ENCODE measurements around the gene CEP78.

CEP78 gene

GRCh38 chr9:78311886-78312524 lies 76.1 kb downstream of the CEP78 start:
- Histone ChIP-seq H2BK15ac (replicated peaks; ENCODE audit: low read depth) (no peak overlapping the region), H2BK120ac (ENCODE audit: low read depth, low read length) (no peak overlapping the region), H3K27me3 (ENCODE audit: insufficient read depth, low read length, poor library complexity) (no peaks in the 10 kb centered on the region), H3K27ac (ENCODE audit: low read depth, low read length) (no peak overlapping the region), H3K23ac (ENCODE audit: low read length) (no peak overlapping the region), H3K79me1 (ENCODE audit: low read length) (peaks cover 18% of the 10 kb centered on the region), H3K79me2 (ENCODE audit: control insufficient read depth, insufficient read depth, low read length) (peaks cover 18% of the 10 kb centered on the region), H3K4me1 (ENCODE audit: control insufficient read depth, low read depth, low read length) (no peaks in the 10 kb centered on the region), H3K4ac (ENCODE audit: low read depth, low read length) (no peak overlapping the region), H2AK5ac (ENCODE audit: low read length) (no peak overlapping the region), H3K36me3 (ENCODE audit: control insufficient read depth, insufficient read depth, low read length) (peaks cover 29% of the 10 kb centered on the region), H3K9ac (ENCODE audit: low read length) (no peak overlapping the region), H4K5ac (ENCODE audit: low read length) (no peak overlapping the region), H2BK5ac (ENCODE audit: low read length) (no peak overlapping the region), H3K18ac (ENCODE audit: low read length) (no peak overlapping the region), H3K4me3 (ENCODE audit: low read length) (no peak overlapping the region), H4K8ac (ENCODE audit: low read depth, low read length) (no peak overlapping the region), H3K56ac (ENCODE audit: low read length) (no peak overlapping the region), H3K4me2 (ENCODE audit: low read length) (no peak overlapping the region)
- DNase-seq, result no peak
- no CpG with 5 or more reads among the region's 9 CpGs for WGBS (ENCODE audit: extremely low coverage, insufficient coverage, low lambda C conversion rate)

- no peak overlapping the region for H3K4me3 ChIP-seq (ENCODE audit: low read length)
- H2AK5ac ChIP-seq (ENCODE audit: low read length), result no peak overlapping the region
- peaks cover 21% of the 10 kb centered on the region for H3K79me1 ChIP-seq (ENCODE audit: low read length)
- no peak overlapping the region for H3K56ac ChIP-seq (ENCODE audit: low read length)
- peaks cover 14% of the 10 kb centered on the region for H3K79me2 ChIP-seq (ENCODE audit: control insufficient read depth, insufficient read depth, low read length)
- H3K27me3 ChIP-seq (ENCODE audit: insufficient read depth, low read length, poor library complexity), result no peaks in the 10 kb centered on the region
- no peak overlapping the region for H2BK120ac ChIP-seq (ENCODE audit: low read depth, low read length)
- H2BK5ac ChIP-seq (ENCODE audit: low read length), result no peak overlapping the region
- H3K4ac ChIP-seq (ENCODE audit: low read depth, low read length), result no peak overlapping the region
- H3K27ac ChIP-seq (ENCODE audit: low read depth, low read length), result no peak overlapping the region
- H3K4me1 ChIP-seq (ENCODE audit: control insufficient read depth, low read depth, low read length), result no peaks in the 10 kb centered on the region
- no peak overlapping the region for H3K23ac ChIP-seq (ENCODE audit: low read length)
- H3K18ac ChIP-seq (ENCODE audit: low read length), result no peak overlapping the region
- H3K4me2 ChIP-seq (ENCODE audit: low read length), result no peak overlapping the region
- H2BK15ac ChIP-seq (replicated peaks; ENCODE audit: low read depth), result no peak overlapping the region
- H3K36me3 ChIP-seq (ENCODE audit: control insufficient read depth, insufficient read depth, low read length), result peaks cover 36% of the 10 kb centered on the region
- no CpG with 5 or more reads among the region's 5 CpGs for WGBS (ENCODE audit: extremely low coverage, insufficient coverage, low lambda C conversion rate)
- no peak for DNase-seq
- H4K8ac ChIP-seq (ENCODE audit: low read depth, low read length), result no peak overlapping the region
- no peak overlapping the region for H3K9ac ChIP-seq (ENCODE audit: low read length)
- H4K5ac ChIP-seq (ENCODE audit: low read length), result no peak overlapping the region
Measured at GRCh38 chr9:78314550-78314949, 78.7 kb downstream of the CEP78 start.

- no CpG with 5 or more reads among the region's 8 CpGs for WGBS (ENCODE audit: extremely low coverage, insufficient coverage, low lambda C conversion rate)
- Histone ChIP-seq H2BK120ac (ENCODE audit: low read depth, low read length) (no peak overlapping the region), H4K5ac (ENCODE audit: low read length) (no peak overlapping the region), H3K9ac (ENCODE audit: low read length) (no peak overlapping the region), H3K27me3 (ENCODE audit: insufficient read depth, low read length, poor library complexity) (no peaks in the 10 kb centered on the region), H3K79me1 (ENCODE audit: low read length) (peaks cover 19% of the 10 kb centered on the region), H3K4me2 (ENCODE audit: low read length) (no peak overlapping the region), H3K36me3 (ENCODE audit: control insufficient read depth, insufficient read depth, low read length) (peaks cover 32% of the 10 kb centered on the region), H2BK5ac (ENCODE audit: low read length) (no peak overlapping the region), H3K18ac (ENCODE audit: low read length) (no peak overlapping the region), H3K4me1 (ENCODE audit: control insufficient read depth, low read depth, low read length) (no peaks in the 10 kb centered on the region), H2BK15ac (replicated peaks; ENCODE audit: low read depth) (no peak overlapping the region), H3K4me3 (ENCODE audit: low read length) (no peak overlapping the region), H3K4ac (ENCODE audit: low read depth, low read length) (no peak overlapping the region), H3K79me2 (ENCODE audit: control insufficient read depth, insufficient read depth, low read length) (peaks cover 14% of the 10 kb centered on the region), H2AK5ac (ENCODE audit: low read length) (no peak overlapping the region), H3K23ac (ENCODE audit: low read length) (no peak overlapping the region), H3K56ac (ENCODE audit: low read length) (no peak overlapping the region), H4K8ac (ENCODE audit: low read depth, low read length) (no peak overlapping the region), H3K27ac (ENCODE audit: low read depth, low read length) (no peak overlapping the region)
- DNase-seq, result no peak
Measured at GRCh38 chr9:78314953-78315870, 79.3 kb downstream of the CEP78 start.

- Histone ChIP-seq H3K36me3 (ENCODE audit: control insufficient read depth, insufficient read depth, low read length) (peaks cover 35% of the 10 kb centered on the region), H3K4me1 (ENCODE audit: control insufficient read depth, low read depth, low read length) (no peaks in the 10 kb centered on the region), H4K5ac (ENCODE audit: low read length) (no peak overlapping the region), H3K4me3 (ENCODE audit: low read length) (no peak overlapping the region), H3K18ac (ENCODE audit: low read length) (no peak overlapping the region), H3K4me2 (ENCODE audit: low read length) (no peak overlapping the region), H3K23ac (ENCODE audit: low read length) (no peak overlapping the region), H3K79me2 (ENCODE audit: control insufficient read depth, insufficient read depth, low read length) (peaks cover 11% of the 10 kb centered on the region), H3K9ac (ENCODE audit: low read length) (no peak overlapping the region), H2BK5ac (ENCODE audit: low read length) (no peak overlapping the region), H3K56ac (ENCODE audit: low read length) (no peak overlapping the region), H4K8ac (ENCODE audit: low read depth, low read length) (no peak overlapping the region), H2BK120ac (ENCODE audit: low read depth, low read length) (no peak overlapping the region), H3K27me3 (ENCODE audit: insufficient read depth, low read length, poor library complexity) (no peaks in the 10 kb centered on the region), H3K4ac (ENCODE audit: low read depth, low read length) (no peak overlapping the region), H2BK15ac (replicated peaks; ENCODE audit: low read depth) (no peak overlapping the region), H2AK5ac (ENCODE audit: low read length) (no peak overlapping the region), H3K27ac (ENCODE audit: low read depth, low read length) (no peak overlapping the region), H3K79me1 (ENCODE audit: low read length) (peaks cover 17% of the 10 kb centered on the region)
- DNase-seq, result peak; percentile 37
- WGBS (ENCODE audit: extremely low coverage, insufficient coverage, low lambda C conversion rate), result no CpG with 5 or more reads among the region's 11 CpGs
Measured at GRCh38 chr9:78316166-78316892, 80.5 kb downstream of the CEP78 start.

- H3K79me2 ChIP-seq (ENCODE audit: control insufficient read depth, insufficient read depth, low read length), result peaks cover 14% of the 10 kb centered on the region
Measured at GRCh38 chr9:78319197-78320029, 83.5 kb downstream of the CEP78 start.

More at GRCh38 chr9:78319197-78320029, 83.5 kb downstream of the CEP78 start:
- H3K4ac ChIP-seq (ENCODE audit: low read depth, low read length), result no peak overlapping the region
- H2BK5ac ChIP-seq (ENCODE audit: low read length), result no peak overlapping the region
- no peak overlapping the region for H3K23ac ChIP-seq (ENCODE audit: low read length)
- H4K8ac ChIP-seq (ENCODE audit: low read depth, low read length), result no peak overlapping the region
- no peak overlapping the region for H3K18ac ChIP-seq (ENCODE audit: low read length)
- no peak overlapping the region for H3K9ac ChIP-seq (ENCODE audit: low read length)
- no peak overlapping the region for H2AK5ac ChIP-seq (ENCODE audit: low read length)
- H3K79me1 ChIP-seq (ENCODE audit: low read length), result peaks cover 33% of the 10 kb centered on the region
- H3K56ac ChIP-seq (ENCODE audit: low read length), result no peak overlapping the region
- H3K36me3 ChIP-seq (ENCODE audit: control insufficient read depth, insufficient read depth, low read length), result peaks cover 43% of the 10 kb centered on the region
- no peaks in the 10 kb centered on the region for H3K4me1 ChIP-seq (ENCODE audit: control insufficient read depth, low read depth, low read length)
- no CpG with 5 or more reads among the region's 6 CpGs for WGBS (ENCODE audit: extremely low coverage, insufficient coverage, low lambda C conversion rate)
- H2BK15ac ChIP-seq (replicated peaks; ENCODE audit: low read depth), result no peak overlapping the region
- DNase-seq, result no peak
- no peak overlapping the region for H4K5ac ChIP-seq (ENCODE audit: low read length)
- H2BK120ac ChIP-seq (ENCODE audit: low read depth, low read length), result no peak overlapping the region
- no peak overlapping the region for H3K4me3 ChIP-seq (ENCODE audit: low read length)
- no peak overlapping the region for H3K27ac ChIP-seq (ENCODE audit: low read depth, low read length)
- H3K4me2 ChIP-seq (ENCODE audit: low read length), result no peak overlapping the region
- H3K27me3 ChIP-seq (ENCODE audit: insufficient read depth, low read length, poor library complexity), result no peaks in the 10 kb centered on the region
